Activated T-cell treated with anti-CD3 and anti-CD28 coated beads, Interleukin-2, amount 50 U/mL, for 4 hours (primary cell): ENCODE results near the gene COL4A5. TPM values are rescaled to one million over a fixed set of nuclear protein-coding genes. Genes with fewer than 3 reads are reported as not detected.

Source experiments
- ATAC-seq, 2 donors: fragments of 200-7000 bp; cut with Tn5 transposase; one replicate each; pipeline ENCODE4 v1.10.0; 2021
- DNase-seq: peaks from one replicate; pipeline ENCODE4 v3.0.0-alpha.2; 2020
- H3K27me3 Mint-ChIP-seq: one replicate; pipeline ENCODE4 v1.8.0; 2021; ENCODE audit warnings: low read depth, mixed read lengths
- H3K36me3 Mint-ChIP-seq: one replicate; pipeline ENCODE4 v1.8.0; 2022; ENCODE audit warnings: mixed read lengths; ENCODE audit not compliant: insufficient read depth
- H3K4me1 Mint-ChIP-seq: one replicate; pipeline ENCODE4 v1.8.0; 2021; ENCODE audit warnings: low read depth, mixed read lengths
- H3K4me3 Mint-ChIP-seq: one replicate; pipeline ENCODE4 v1.8.0; 2021; ENCODE audit warnings: mild to moderate bottlenecking, moderate library complexity, mixed read lengths
- H3K9me3 Mint-ChIP-seq: one replicate; pipeline ENCODE4 v1.8.0; 2021; ENCODE audit warnings: mixed read lengths
- total RNA-seq, 3 donors: library from RNA; stranded (reverse); gene quantifications; one replicate each; pipeline ENCODE4 v1.2.1, GENCODE V29; 2021

The COL4A5 gene
- total RNA-seq, 3 donors from 2014 or later = 0.08 to 0.42 (median 0.33) TPM

DNA sequence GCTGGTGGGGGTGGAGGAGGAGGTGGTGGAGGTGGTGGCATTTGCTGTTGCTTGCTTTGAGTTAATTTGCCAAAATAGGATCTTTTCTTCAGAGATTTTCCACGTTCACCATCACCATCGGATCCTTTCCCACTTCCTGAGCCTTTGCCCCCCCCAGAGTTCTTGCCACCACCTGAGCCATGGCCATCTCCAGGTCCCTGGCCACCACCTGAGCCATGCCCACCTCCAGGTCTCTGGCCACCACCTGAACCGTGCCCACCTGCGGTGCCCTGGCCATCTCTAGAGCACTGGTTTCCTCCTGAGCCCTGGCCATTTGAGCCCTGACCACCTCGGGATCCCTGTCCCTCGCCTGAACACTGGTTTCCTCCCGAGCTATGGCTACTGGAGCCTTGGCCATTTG lies 294.8 kb downstream of the COL4A5 start:
- Mint-ChIP-seq H3K27me3 (peaks cover 43% of the 10 kb centered on the region), H3K36me3 (no peaks in the 10 kb centered on the region), H3K4me3 (no peak overlapping the region), H3K4me1 (no peaks in the 10 kb centered on the region), H3K9me3 (no peaks in the 10 kb centered on the region)
- DNase-seq = no peak
- ATAC-seq = no peak

DNA sequence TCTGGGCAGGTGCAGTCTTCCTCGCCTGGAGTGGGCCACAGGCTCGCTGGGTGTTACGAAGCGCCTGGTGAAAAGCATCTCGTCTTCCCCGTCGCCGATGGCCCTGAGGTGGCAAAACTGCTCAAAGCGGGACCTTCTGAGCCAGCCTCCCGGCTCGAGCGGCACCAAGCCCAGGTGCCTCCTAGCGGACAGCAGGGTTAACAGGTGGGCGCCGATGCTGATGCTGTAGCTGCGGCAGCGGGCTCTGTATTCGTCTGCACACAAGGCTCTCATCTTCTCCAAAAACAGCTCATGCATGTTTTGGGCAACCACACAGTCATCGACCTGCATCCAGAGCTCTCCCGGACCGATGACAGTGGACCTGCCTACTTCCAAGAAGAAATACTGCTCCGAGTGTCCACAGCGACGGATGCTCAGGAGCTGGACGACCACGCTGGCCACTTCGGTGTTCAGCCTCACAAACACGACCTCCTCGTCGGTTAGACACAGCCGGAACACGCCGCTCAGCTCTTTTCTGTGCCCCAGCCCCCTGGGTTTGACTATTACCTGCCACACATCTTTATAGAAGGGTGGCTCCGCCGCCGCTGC lies 295.5 kb downstream of the COL4A5 start:
- no peak for ATAC-seq
- DNase-seq = no peak
- no peaks in the 10 kb centered on the region for H3K9me3 Mint-ChIP-seq
- H3K4me3 Mint-ChIP-seq = no peak overlapping the region
- no peaks in the 10 kb centered on the region for H3K36me3 Mint-ChIP-seq
- H3K27me3 Mint-ChIP-seq = peaks cover 43% of the 10 kb centered on the region
- H3K4me1 Mint-ChIP-seq = no peaks in the 10 kb centered on the region

DNA sequence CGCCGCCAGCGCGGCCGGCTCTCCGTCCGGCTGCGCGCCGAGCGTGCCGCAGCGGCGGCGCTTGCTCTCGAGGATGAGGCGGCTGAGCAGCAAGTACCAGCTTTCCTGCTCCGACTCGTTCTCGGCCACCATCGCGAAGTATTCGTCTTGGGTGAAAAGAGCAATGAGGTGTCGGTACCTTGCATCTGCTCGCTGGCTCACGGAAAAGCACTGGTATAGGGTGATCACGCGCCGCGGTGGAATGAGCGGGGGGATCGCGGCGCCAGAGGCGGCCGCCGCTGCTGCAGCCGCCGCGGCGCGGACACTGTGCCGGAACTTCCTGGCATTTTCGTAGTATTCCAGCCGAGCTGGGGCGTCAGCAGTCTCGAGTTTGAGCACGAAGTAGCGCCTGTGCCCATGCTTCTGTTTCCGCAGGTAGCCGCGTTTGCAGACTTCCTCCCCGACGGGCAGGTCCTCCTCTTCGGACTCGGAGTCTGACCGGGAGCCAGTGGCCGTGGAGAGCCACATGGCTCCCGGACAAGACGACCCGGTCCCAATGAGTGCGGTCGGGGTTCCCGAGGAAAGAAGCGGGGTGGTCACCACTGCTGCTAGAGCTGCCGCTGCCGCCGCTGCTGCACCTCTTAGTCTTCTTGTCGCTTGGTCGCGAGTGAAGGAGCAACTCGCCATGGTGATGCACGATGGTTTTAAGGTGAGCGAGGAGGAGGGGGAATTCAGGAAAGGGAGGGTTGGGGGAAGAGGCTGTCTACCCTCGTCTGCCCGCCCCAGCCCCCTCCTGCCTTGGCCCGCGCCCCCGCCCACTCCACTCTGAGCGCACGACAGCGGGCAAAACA lies 296.3 kb downstream of the COL4A5 start:
- no peaks in the 10 kb centered on the region for H3K36me3 Mint-ChIP-seq
- H3K4me1 Mint-ChIP-seq = no peaks in the 10 kb centered on the region
- H3K27me3 Mint-ChIP-seq = peaks cover 41% of the 10 kb centered on the region
- ATAC-seq = peak in 1 of 2 donors; percentile 46
- no peaks in the 10 kb centered on the region for H3K9me3 Mint-ChIP-seq
- DNase-seq = no peak
- no peak overlapping the region for H3K4me3 Mint-ChIP-seq

DNA sequence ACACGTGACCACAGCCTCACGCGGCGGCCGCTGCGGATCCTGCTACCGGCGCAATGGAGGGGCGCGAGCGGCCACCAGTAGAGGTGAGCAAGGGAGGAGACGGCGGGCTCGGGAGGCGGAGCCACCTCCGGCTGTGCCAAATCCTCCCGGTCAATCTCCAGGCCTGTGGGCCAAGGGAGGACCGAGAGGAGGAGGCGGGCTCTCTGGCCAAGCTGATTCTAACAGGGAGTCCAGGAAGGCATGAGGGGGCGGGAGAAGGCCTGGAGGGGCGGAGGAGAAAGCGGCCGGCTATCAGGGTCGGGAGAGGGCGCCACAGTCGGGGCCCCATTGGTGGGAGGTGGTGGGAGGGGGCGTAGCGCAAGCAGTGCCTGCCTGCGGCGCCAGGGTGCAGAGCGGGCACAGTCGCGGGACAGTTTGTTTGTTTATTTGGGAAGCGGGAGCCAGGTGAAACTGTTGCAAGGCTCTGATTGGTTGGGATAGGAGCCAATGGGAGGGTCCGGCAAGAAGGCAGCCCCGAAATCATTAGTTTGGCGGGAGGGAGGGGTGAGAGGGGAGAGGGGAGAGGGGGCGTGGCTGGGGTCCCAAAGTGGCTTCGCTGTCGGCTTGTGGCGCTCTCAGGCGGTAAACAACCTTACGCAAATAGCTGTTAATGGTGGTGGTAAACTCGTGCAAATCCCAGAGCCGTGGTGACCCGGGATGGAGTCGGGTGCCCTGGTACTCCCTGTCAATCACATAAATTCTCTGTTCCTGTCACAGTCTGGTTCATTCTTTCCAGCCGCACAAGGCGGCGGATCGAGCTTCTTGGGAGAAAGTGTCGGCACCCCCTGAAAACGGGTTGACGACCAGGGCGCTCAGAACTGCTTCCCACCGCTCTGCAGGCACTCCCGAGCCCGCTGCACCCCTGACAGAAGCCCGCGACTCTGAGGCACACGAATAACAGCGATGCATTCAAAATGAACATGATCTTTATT lies 297.2 kb downstream of the COL4A5 start, which contains the start of gene IRS4:
TSS of gene IRS4 (minus strand) at position 55 of the 971 bp plus-strand sequence.
- no peaks in the 10 kb centered on the region for H3K36me3 Mint-ChIP-seq
- DNase-seq = no peak
- peak within 1 kb of the TSS; percentile 21 for H3K4me3 Mint-ChIP-seq
- H3K9me3 Mint-ChIP-seq = no peaks in the 10 kb centered on the region
- peaks cover 37% of the 10 kb centered on the region for H3K27me3 Mint-ChIP-seq
- no peaks in the 10 kb centered on the region for H3K4me1 Mint-ChIP-seq
- no peak for ATAC-seq

DNA sequence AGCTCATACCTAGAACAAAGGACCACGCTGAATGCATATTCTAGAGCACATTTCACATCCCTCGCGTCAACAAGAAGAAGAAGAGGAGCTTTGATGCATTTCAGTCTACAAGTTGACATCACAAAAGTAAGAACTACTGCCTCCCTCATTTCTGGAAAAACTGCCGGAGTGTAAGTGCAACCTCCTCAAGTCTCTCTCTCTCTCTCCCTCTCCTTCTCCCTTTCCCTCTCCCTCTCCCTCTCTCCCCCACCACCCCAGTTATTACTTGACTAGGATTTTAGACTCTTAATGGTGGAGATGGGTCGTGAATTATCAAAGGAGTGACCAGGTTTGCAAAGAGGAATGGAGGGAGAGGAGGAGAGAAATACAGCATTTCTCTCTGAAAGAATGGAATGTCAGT lies 298.1 kb downstream of the COL4A5 start:
- Mint-ChIP-seq H3K4me3 (no peak overlapping the region), H3K4me1 (no peaks in the 10 kb centered on the region), H3K36me3 (no peaks in the 10 kb centered on the region), H3K27me3 (peaks cover 32% of the 10 kb centered on the region), H3K9me3 (no peaks in the 10 kb centered on the region)
- no peak for DNase-seq
- no peak for ATAC-seq

DNA sequence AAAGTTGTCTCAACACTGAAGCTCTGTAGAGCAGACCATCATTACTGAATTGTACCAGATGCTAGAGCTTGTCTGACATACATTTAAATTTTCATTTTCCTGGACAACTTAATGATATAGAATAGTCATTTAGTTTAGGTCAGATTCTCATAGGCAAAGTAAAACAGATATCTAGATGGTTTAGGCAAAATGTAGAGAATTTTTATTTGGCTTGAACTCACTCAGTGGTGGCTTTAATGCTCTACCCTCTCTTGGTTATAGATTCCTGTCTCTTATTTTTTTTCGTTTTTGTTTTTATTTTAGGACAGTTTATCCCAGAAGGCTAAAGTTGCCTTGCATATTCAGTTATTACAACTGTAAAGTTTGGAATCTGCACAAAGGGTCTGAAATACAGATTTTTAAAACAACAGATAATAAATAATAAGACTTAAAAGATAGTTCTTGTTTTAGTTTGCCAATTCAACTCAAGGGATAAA lies 300.7 kb downstream of the COL4A5 start:
- DNase-seq (no peak), ATAC-seq (no peak)
- Mint-ChIP-seq H3K4me3 (no peak overlapping the region), H3K4me1 (no peaks in the 10 kb centered on the region), H3K36me3 (no peaks in the 10 kb centered on the region), H3K9me3 (no peaks in the 10 kb centered on the region), H3K27me3 (peaks cover 7% of the 10 kb centered on the region)

Other genes starting within 250 kb of the COL4A5 start
- under 1 TPM in 1 of 3 donors, not detected in 2; 0.05 TPM for gene COL4A6, start 1.4 kb upstream of the COL4A5 start, total RNA-seq